GM12878 (cell line): ENCODE measurements around the gene SPN. TPM values are rescaled to one million over a fixed set of nuclear protein-coding genes. Genes with fewer than 3 reads are reported as not detected.
"Not testable (repeated sequence)": the region's sequence is repeated elsewhere in the genome, so short reads cannot be mapped to it uniquely, and the experiment has no call there.

ENCODE experiments used
- ATAC-seq: fragments of 200-7000 bp; cut with Tn5 transposase; 3 replicates; pipeline ENCODE4 v1.9.1; 2020; ENCODE audit warnings: mild to moderate bottlenecking, moderate library complexity
- BruUV-seq: library from RNA; stranded (reverse); fragments of 400-500 nt; replicated peaks from 2 replicates; lab custom pipeline; 2021; lab: Mats Ljungman, UMichigan
- CTCF ChIA-PET: fragments of 300-600 bp; sonication (Branson Sonifier 250); formaldehyde crosslinking; extraction: SDS; loops from one replicate; lab custom pipeline; 2021; ENCODE audit warnings: inconsistent platforms; lab: Yijun Ruan, JAX
- POLR2A ChIA-PET: fragments of 350-600 bp; formaldehyde crosslinking; extraction: SDS; loops from one replicate; lab custom pipeline; 2021; ENCODE audit warnings: inconsistent platforms; lab: Charles Lee
- RAD21 ChIA-PET: fragments of 300-600 bp; sonication (Branson Sonifier 250); formaldehyde crosslinking; loops from one replicate; lab custom pipeline; 2023; ENCODE audit warnings: antibody characterized with exemption; ENCODE audit not compliant: unreplicated experiment; lab: Charles Lee
- SMC1A ChIA-PET: fragments of 300-600 bp; sonication (Branson Sonifier 250); formaldehyde crosslinking; loops from one replicate; lab custom pipeline; 2023; ENCODE audit not compliant: unreplicated experiment, uncharacterized antibody; lab: Charles Lee
- DNase-seq: peaks from one replicate; pipeline ENCODE4 v3.0.0-alpha.2; 2011; ENCODE audit warnings: low read depth, low spot score
- FAIRE-seq: peaks from 3 replicates; lab custom pipeline; 2011; peaks lifted over from hg19 to GRCh38; lab: Jason Lieb, UNC
- H2AFZ ChIP-seq: 2 replicates; pipeline ENCODE4 v1.6.0; 2011; ENCODE audit warnings: low read depth, low read length, control low read depth; ENCODE audit not compliant: control insufficient read depth
- H3K27ac ChIP-seq: 2 replicates; pipeline ENCODE4 v1.5.1; 2011; ENCODE audit warnings: control low read depth; ENCODE audit not compliant: control insufficient read depth, insufficient read depth
- H3K27me3 ChIP-seq, 2 experiments: replicated peaks in 1 of 2; 2 replicates each; pipeline versions ENCODE4 v1.6.0 to v1.6.1; 2011; ENCODE audit warnings: low read length in 1 of 2; ENCODE audit not compliant: control insufficient read depth in 2 of 2, insufficient read depth in 2 of 2
- H3K36me3 ChIP-seq, 2 experiments: 2 replicates each; pipeline ENCODE4 v1.5.1; 2011; ENCODE audit warnings: low read length in 1 of 2; ENCODE audit not compliant: control insufficient read depth in 2 of 2, insufficient read depth in 2 of 2
- H3K4me1 ChIP-seq: 2 replicates; pipeline ENCODE4 v1.6.1; 2011; ENCODE audit warnings: mild to moderate bottlenecking, low read length, moderate library complexity, mixed read lengths; ENCODE audit not compliant: control insufficient read depth, insufficient read depth
- H3K4me2 ChIP-seq: 2 replicates; pipeline ENCODE4 v1.6.0; 2011; ENCODE audit warnings: control low read depth; ENCODE audit not compliant: control insufficient read depth, insufficient read depth
- H3K4me3 ChIP-seq: fragments of 200-600 bp; sonication (generic); 2 replicates; pipeline ENCODE4 v1.5.1; 2016
- H3K79me2 ChIP-seq: 2 replicates; pipeline ENCODE4 v1.6.0; 2011; ENCODE audit warnings: low read length; ENCODE audit not compliant: control insufficient read depth, insufficient read depth
- H3K9ac ChIP-seq: 2 replicates; pipeline ENCODE4 v1.8.0; 2011; ENCODE audit warnings: low read length, control low read depth, mixed read lengths; ENCODE audit not compliant: control insufficient read depth, insufficient read depth
- H3K9me3 ChIP-seq: replicated peaks from 3 replicates; pipeline ENCODE4 v1.5.1; 2011; ENCODE audit warnings: mild to moderate bottlenecking, low read length; ENCODE audit not compliant: control insufficient read depth, insufficient read depth
- H4K20me1 ChIP-seq: 2 replicates; pipeline ENCODE4 v1.6.0; 2011; ENCODE audit not compliant: control insufficient read depth, insufficient read depth
- CTCF ChIP-seq, 3 experiments: IDR thresholded peaks in 2 of 3; conservative IDR thresholded peaks in 1 of 3; 2 replicates each; pipeline ENCODE4 v1.5.1; 2011; ENCODE audit warnings: low read depth in 3 of 3, low read length in 3 of 3, mild to moderate bottlenecking in 3 of 3, control low read depth in 2 of 3, moderate library complexity in 2 of 3, inconsistent platforms in 1 of 3, mixed read lengths in 1 of 3; ENCODE audit not compliant: control insufficient read depth in 2 of 3, insufficient read depth in 1 of 3; ENCODE audit errors: extremely low read depth in 1 of 3
- RAD21 ChIP-seq: IDR thresholded peaks from 2 replicates; pipeline ENCODE4 v1.6.1; 2011; ENCODE audit warnings: mild to moderate bottlenecking, low read depth, low read length, moderate library complexity; ENCODE audit not compliant: insufficient read depth
- WGBS: methylation state at CpG from one replicate; pipeline ENCODE4 v1.1.6; 2016; ENCODE audit warnings: low lambda C conversion rate; ENCODE audit not compliant: insufficient replicate concordance, insufficient coverage; ENCODE audit errors: missing lambda C conversion rate; 5-methylcytosine and 5-hydroxymethylcytosine counted together
- in situ Hi-C: fragments of 300-500 bp; cut with MboI; formaldehyde crosslinking; loops from 9 replicates; pipeline ENCODE4 v1.14.3; 2018; ENCODE audit warnings: mixed read lengths
- intact Hi-C: fragments of 100-400 bp; cut with micrococcal nuclease; formaldehyde crosslinking; loops from one replicate; pipeline ENCODE4 v1.14.2; 2022; ENCODE audit not compliant: unreplicated experiment
- polyA plus RNA-seq, 11 experiments: library from polyadenylated mRNA; depleted of rRNA in 4 of 11; unstranded in 6 of 11; stranded (reverse) in 5 of 11; fragments of >200 nt; fragmentation: Nextera tagmentation in 4 of 11; fragmentation: Illumina TruSeq in 1 of 11; extraction: Ambion mirVana in 4 of 11; extraction: Trizol in 1 of 11; gene quantifications; 1 replicate in 1 of 11; 2 replicates in 10 of 11; pipeline versions ENCODE4 v1.2.1 to v1.2.3, GENCODE V29; 2011 to 2016; ENCODE audit warnings: inconsistent platforms in 2 of 11, missing spikeins in 2 of 11, low read depth in 1 of 11
- total RNA-seq, 4 experiments: library from RNA; depleted of rRNA in 3 of 4; stranded (reverse); fragments of >200 nt in 3 of 4; fragmentation: Illumina TruSeq in 1 of 4; extraction: Trizol in 1 of 4; gene quantifications; 2 replicates each; pipeline versions ENCODE4 v1.2.1 to v1.2.3, GENCODE V29; 2013 to 2021

The SPN gene
- total and polyA plus RNA-seq, 10 of the 15 experiments (the other 5 are each of a cell fraction or from before 2014, with no cell fraction given) = 16.2 to 173 (median 92.7) TPM

GRCh38 chr16:29620591-29620990 lies 42.5 kb upstream of the SPN start:
- WGBS = 57% methylated on average over 5 of the region's 6 CpGs
- POLR2A ChIA-PET, H3K9me3 ChIP-seq, H3K9ac ChIP-seq, H3K79me2 ChIP-seq, CTCF ChIA-PET, SMC1A ChIA-PET, intact Hi-C loops, H3K27ac ChIP-seq, H3K36me3 ChIP-seq, DNase-seq, H3K4me3 ChIP-seq, in situ Hi-C loops, H3K27me3 ChIP-seq, H3K4me2 ChIP-seq, H2AFZ ChIP-seq, FAIRE-seq, H3K4me1 ChIP-seq, BruUV-seq, RAD21 ChIA-PET, H4K20me1 ChIP-seq: not testable (repeated sequence)
- TF ChIP-seq CTCF (IDR thresholded peaks at IDR 0.05 in 2 of 3, conservative IDR thresholded peaks at IDR 0.05 in 1 of 3; ENCODE audit: control insufficient read depth in 2 of 3, extremely low read depth in 1 of 3, insufficient read depth in 1 of 3, low read depth in 3 of 3, low read length in 3 of 3) (peak in 1 of 3 experiments; percentile 13; a peak in 2 of 6 replicates), RAD21 (peak; percentile 42)
- ATAC-seq = peak; percentile 74

GRCh38 chr16:29622738-29623137 lies 40.3 kb upstream of the SPN start:
- CTCF ChIA-PET, H3K27me3 ChIP-seq, H3K4me3 ChIP-seq, H3K79me2 ChIP-seq, intact Hi-C loops, H3K9ac ChIP-seq, H3K36me3 ChIP-seq, ATAC-seq, POLR2A ChIA-PET, in situ Hi-C loops, FAIRE-seq, BruUV-seq, H2AFZ ChIP-seq, RAD21 ChIA-PET, H3K9me3 ChIP-seq, H3K27ac ChIP-seq, SMC1A ChIA-PET, H4K20me1 ChIP-seq, H3K4me2 ChIP-seq, DNase-seq: not testable (repeated sequence)
- 85% methylated on average over 13 of the region's 18 CpGs for WGBS
- H3K4me1 ChIP-seq = peaks cover 10% of the 10 kb centered on the region

GRCh38 chr16:29623253-29623652 lies 39.8 kb upstream of the SPN start:
- RAD21 ChIA-PET, BruUV-seq, H2AFZ ChIP-seq: not testable (repeated sequence)

More at GRCh38 chr16:29623253-29623652, 39.8 kb upstream of the SPN start:
- FAIRE-seq, SMC1A ChIA-PET, H3K4me2 ChIP-seq, DNase-seq, H3K27ac ChIP-seq, H3K9me3 ChIP-seq, H3K4me3 ChIP-seq, CTCF ChIA-PET, H3K79me2 ChIP-seq, POLR2A ChIA-PET, intact Hi-C loops, ATAC-seq, H4K20me1 ChIP-seq, in situ Hi-C loops, H3K27me3 ChIP-seq, H3K36me3 ChIP-seq, H3K9ac ChIP-seq: not testable (repeated sequence)
- H3K4me1 ChIP-seq = peaks cover 10% of the 10 kb centered on the region
- WGBS = 97% methylated on average over 4 of the region's 5 CpGs
